ENCODE measurements around the gene PARD3B. TPM values are rescaled to one million over a fixed set of nuclear protein-coding genes. Genes with fewer than 3 reads are reported as not detected.

Gene PARD3B
- total and polyA plus RNA-seq, 2 experiments from 2014 or later = 3.5 to 4.4 TPM

- DNase-seq (ENCODE audit: low spot score) = no peak
- Mint-ChIP-seq H3K27me3 (ENCODE audit: insufficient read depth, low read depth, poor library complexity) (peaks cover 4% of the 10 kb centered on the region), H3K9me3 (peaks cover 4% of the 10 kb centered on the region; the same call in 1 of the 3 replicates)
Observed at GRCh38 chr2:205617905-205618304, 1072.6 kb downstream of the PARD3B start.

More at GRCh38 chr2:205617905-205618304, 1072.6 kb downstream of the PARD3B start:
- no peaks in the 10 kb centered on the region for H3K9me2 ChIP-seq (ENCODE audit: insufficient read depth)
- H3K36me3 ChIP-seq (ENCODE audit: insufficient read depth) = no peaks in the 10 kb centered on the region
- H3K4me1 Mint-ChIP-seq = peaks cover 4% of the 10 kb centered on the region; the same call in 2 of the 3 replicates
- no peak overlapping the region for H3K4me3 Mint-ChIP-seq
- H3K27ac ChIP-seq (ENCODE audit: low read depth) = no peak overlapping the region
- H3K36me3 Mint-ChIP-seq (ENCODE audit: low read depth) = no peaks in the 10 kb centered on the region
- H3K4me3 ChIP-seq = no peak overlapping the region
- no peak overlapping the region for H3K4me2 ChIP-seq
- H2AFZ ChIP-seq = no peak overlapping the region
- H3K27me3 ChIP-seq (ENCODE audit: insufficient read depth) = no peaks in the 10 kb centered on the region
- 0 out of 2 replicates have a peak, but pooled peaks cover 3% of the 10 kb centered on the region for H3K4me1 ChIP-seq (ENCODE audit: insufficient read depth)
- H3K79me2 ChIP-seq (replicated peaks; ENCODE audit: insufficient read depth) = no peaks in the 10 kb centered on the region
- TF ChIP-seq EZH2 (IDR thresholded peaks at IDR 0.05; ENCODE audit: low read depth, unreplicated experiment) (no peak), JUNB (IDR thresholded peaks at IDR 0.05; ENCODE audit: unreplicated experiment) (no peak), EZH2phosphoT487 (IDR thresholded peaks at IDR 0.05; ENCODE audit: unreplicated experiment) (no peak), REST (IDR thresholded peaks at IDR 0.05; ENCODE audit: unreplicated experiment) (no peak), ZNF114 (CRISPR knock-in tag; IDR thresholded peaks at IDR 0.05) (no peak), CREB1 (CRISPR knock-in tag; IDR thresholded peaks at IDR 0.05; ENCODE audit: low read depth) (no peak), ZNF331 (CRISPR knock-in tag; IDR thresholded peaks at IDR 0.05; ENCODE audit: low read depth) (no peak), CTCF (conservative IDR thresholded peaks at IDR 0.05; ENCODE audit: low read depth in 2 of 2) (no peak), STAT1 (IDR thresholded peaks at IDR 0.05; ENCODE audit: unreplicated experiment) (no peak), POLR2AphosphoS5 (IDR thresholded peaks at IDR 0.05; ENCODE audit: low read depth) (no peak), ZNF462 (CRISPR knock-in tag; IDR thresholded peaks at IDR 0.05) (no peak), ETS1 (IDR thresholded peaks at IDR 0.05) (no peak), NANOG (IDR thresholded peaks at IDR 0.05; ENCODE audit: borderline replicate concordance) (no peak)
- no peak for ATAC-seq
- no peaks in the 10 kb centered on the region for H3F3A ChIP-seq (replicated peaks; ENCODE audit: low read depth)
- no peaks in the 10 kb centered on the region for H4K20me1 ChIP-seq (replicated peaks; ENCODE audit: insufficient read depth)
- no peak overlapping the region for H3K27ac Mint-ChIP-seq
